Measurements from ENCODE around the gene SIGLEC7. TPM values are rescaled to one million over a fixed set of nuclear protein-coding genes. Genes with fewer than 3 reads are reported as not detected.

The SIGLEC7 gene
- total RNA-seq (2014; rRNA removed; shearing (Covaris generic)) (not detected in 2 replicates), polyA plus RNA-seq (2016; fragmentation: Nextera tagmentation; extraction: Ambion mirVana) (not detected in 2 replicates)

DNA sequence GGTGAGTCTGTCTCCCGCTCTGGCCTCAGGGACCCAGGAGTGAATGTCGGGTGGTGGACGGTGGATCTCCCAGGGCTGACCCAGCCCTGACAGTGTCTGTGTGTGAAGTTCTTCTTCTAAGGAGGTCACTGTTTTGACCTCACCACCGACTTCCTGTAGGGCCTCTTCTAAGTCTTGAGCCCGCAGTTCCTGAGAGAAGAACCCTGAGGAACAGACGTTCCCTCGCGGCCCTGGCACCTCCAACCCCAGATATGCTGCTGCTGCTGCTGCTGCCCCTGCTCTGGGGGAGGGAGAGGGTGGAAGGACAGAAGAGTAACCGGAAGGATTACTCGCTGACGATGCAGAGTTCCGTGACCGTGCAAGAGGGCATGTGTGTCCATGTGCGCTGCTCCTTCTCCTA lies at the start of gene SIGLEC7:
Gene SIGLEC7, plus strand, starts transcription at position 183 of the 400 bp plus-strand sequence. Its CDS starts 69 bp downstream, at position 252.
- Histone ChIP-seq H3K27ac (no peak within 1 kb of the TSS), H3K4me3 (no peak within 1 kb of the TSS), H3F3A (ENCODE audit: insufficient read depth) (no peaks in the 10 kb centered on the region), H2AFZ (no peak within 1 kb of the TSS), H4K20me1 (ENCODE audit: insufficient read depth) (no peaks in the 10 kb centered on the region), H3K4me2 (ENCODE audit: unreplicated experiment) (no peak within 1 kb of the TSS), H3K36me3 (ENCODE audit: low read depth) (no peaks in the 10 kb centered on the region), H3K79me2 (ENCODE audit: insufficient read depth) (no peaks in the 10 kb centered on the region), H3K9ac (no peak within 1 kb of the TSS), H3K9me2 (ENCODE audit: insufficient read depth) (no peaks in the 10 kb centered on the region), H3K4me1 (ENCODE audit: insufficient read depth) (no peaks in the 10 kb centered on the region), H3K9me3 (ENCODE audit: low read depth) (no peaks in the 10 kb centered on the region), H3K27me3 (replicated peaks; ENCODE audit: insufficient read depth) (peaks cover 19% of the 10 kb centered on the region)
- DNase-seq, result no peak
- TF ChIP-seq EZH2 (IDR thresholded peaks at IDR 0.05; ENCODE audit: insufficient read depth, poor library complexity, severe bottlenecking) (no peak), EZH2phosphoT487 (IDR thresholded peaks at IDR 0.05; ENCODE audit: insufficient read depth, low read depth) (no peak)
- 45 to 48% methylated on average over 14 of the region's 14 CpGs for WGBS, 2 experiments (ENCODE audit: low coverage in 1 of 2, low lambda C conversion rate in 2 of 2, missing lambda C conversion rate in 2 of 2)
- in situ Hi-C loops (cut with MboI), result no loop called here

DNA sequence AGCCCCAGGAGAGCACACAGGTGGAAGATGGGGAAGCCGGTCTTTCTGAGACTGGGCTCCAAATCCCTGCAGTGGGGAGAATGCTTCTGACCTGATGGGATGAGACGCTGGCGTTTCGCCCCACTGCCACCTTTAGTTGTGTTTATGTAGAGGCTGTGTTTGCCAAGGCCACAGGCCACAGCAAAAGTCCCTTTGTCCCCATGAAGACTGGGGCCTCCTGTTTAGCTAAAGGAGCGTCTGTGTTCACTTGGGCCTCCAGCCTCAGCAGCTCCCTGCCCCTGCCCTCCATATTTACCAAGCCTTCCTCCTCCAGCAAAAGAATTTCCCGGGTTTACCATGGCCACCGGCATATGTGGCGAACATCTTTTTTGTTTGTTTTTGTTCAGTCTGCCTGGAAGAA lies 49.0 kb upstream of the SIGLEC7 start:
- Histone ChIP-seq H3K9me3 (ENCODE audit: low read depth) (no peaks in the 10 kb centered on the region), H3K4me3 (no peak overlapping the region), H3K36me3 (ENCODE audit: low read depth) (no peaks in the 10 kb centered on the region), H3F3A (ENCODE audit: insufficient read depth) (no peaks in the 10 kb centered on the region), H3K27ac (no peak overlapping the region), H3K4me2 (ENCODE audit: unreplicated experiment) (no peak overlapping the region), H2AFZ (no peak overlapping the region), H3K9ac (no peak overlapping the region), H3K79me2 (ENCODE audit: insufficient read depth) (no peaks in the 10 kb centered on the region), H4K20me1 (ENCODE audit: insufficient read depth) (no peaks in the 10 kb centered on the region), H3K4me1 (ENCODE audit: insufficient read depth) (no peaks in the 10 kb centered on the region), H3K27me3 (replicated peaks; ENCODE audit: insufficient read depth) (no peaks in the 10 kb centered on the region), H3K9me2 (ENCODE audit: insufficient read depth) (no peaks in the 10 kb centered on the region)
- no peak for TF ChIP-seq EZH2 (IDR thresholded peaks at IDR 0.05; ENCODE audit: insufficient read depth, poor library complexity, severe bottlenecking)
- no peak for TF ChIP-seq EZH2phosphoT487 (IDR thresholded peaks at IDR 0.05; ENCODE audit: insufficient read depth, low read depth)
- 80 to 81% methylated on average over 8 of the region's 8 CpGs for WGBS, 2 experiments (ENCODE audit: low coverage in 1 of 2, low lambda C conversion rate in 2 of 2, missing lambda C conversion rate in 2 of 2)
- no peak for DNase-seq
- in situ Hi-C loops (cut with MboI), result no loop called here

DNA sequence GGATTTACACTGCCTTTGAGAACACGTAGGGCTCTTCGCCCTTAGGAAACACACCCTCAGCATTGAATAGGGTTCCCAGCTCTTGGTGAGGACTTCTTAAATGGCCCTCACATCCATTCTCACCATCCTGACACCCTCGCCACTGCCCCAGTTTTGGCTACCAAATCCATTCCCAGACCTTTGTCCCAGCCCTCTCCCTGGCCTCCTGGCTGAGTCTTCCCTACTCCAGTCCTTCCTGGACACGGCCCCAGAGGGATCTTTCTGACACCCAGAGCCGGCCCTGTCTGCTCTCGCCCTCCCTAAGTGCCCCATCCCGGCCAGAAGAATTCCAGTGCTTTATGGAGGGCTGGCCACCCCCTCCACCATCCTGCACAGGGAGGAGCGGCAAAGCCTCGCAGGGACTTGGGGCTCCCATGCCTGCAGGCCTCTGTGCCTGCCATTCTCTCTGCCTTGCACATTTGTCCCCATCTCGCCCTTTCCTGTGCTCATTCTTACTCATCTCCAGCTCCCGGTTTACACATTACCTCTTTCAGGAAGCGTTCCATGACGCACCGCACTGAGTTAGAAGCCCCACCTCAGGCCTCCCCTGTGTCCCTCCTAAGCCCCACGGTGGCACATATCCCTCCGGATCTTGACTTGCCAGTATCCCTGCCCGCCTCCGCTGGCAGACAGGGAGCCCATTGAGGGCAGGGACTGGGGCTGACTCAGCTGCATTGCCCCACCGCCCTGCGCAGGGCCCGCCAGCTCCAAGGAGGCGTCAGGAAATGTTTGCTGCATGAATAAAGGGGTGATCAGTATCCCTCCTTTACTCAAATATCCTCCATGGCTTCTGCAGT lies 48.4 kb upstream of the SIGLEC7 start:
- H3K36me3 ChIP-seq (ENCODE audit: low read depth), result no peaks in the 10 kb centered on the region
- in situ Hi-C loops (cut with MboI), result no loop called here
- H3K4me3 ChIP-seq, result no peak overlapping the region
- no peak for DNase-seq
- no peaks in the 10 kb centered on the region for H3K79me2 ChIP-seq (ENCODE audit: insufficient read depth)
- no peak overlapping the region for H3K9ac ChIP-seq
- 56 to 60% methylated on average over 22 of the region's 22 CpGs for whole genome bisulfite sequencing, 2 experiments (ENCODE audit: low coverage in 1 of 2, low lambda C conversion rate in 2 of 2, missing lambda C conversion rate in 2 of 2)
- H2AFZ ChIP-seq, result no peak overlapping the region
- no peaks in the 10 kb centered on the region for H3K27me3 ChIP-seq (replicated peaks; ENCODE audit: insufficient read depth)
- no peaks in the 10 kb centered on the region for H3K4me1 ChIP-seq (ENCODE audit: insufficient read depth)
- no peaks in the 10 kb centered on the region for H3K9me3 ChIP-seq (ENCODE audit: low read depth)
- no peak overlapping the region for H3K4me2 ChIP-seq (ENCODE audit: unreplicated experiment)
- no peaks in the 10 kb centered on the region for H3K9me2 ChIP-seq (ENCODE audit: insufficient read depth)
- no peaks in the 10 kb centered on the region for H4K20me1 ChIP-seq (ENCODE audit: insufficient read depth)
- no peaks in the 10 kb centered on the region for H3F3A ChIP-seq (ENCODE audit: insufficient read depth)
- no peak overlapping the region for H3K27ac ChIP-seq
- TF ChIP-seq EZH2phosphoT487 (IDR thresholded peaks at IDR 0.05; ENCODE audit: insufficient read depth, low read depth) (no peak), EZH2 (IDR thresholded peaks at IDR 0.05; ENCODE audit: insufficient read depth, poor library complexity, severe bottlenecking) (no peak)

DNA sequence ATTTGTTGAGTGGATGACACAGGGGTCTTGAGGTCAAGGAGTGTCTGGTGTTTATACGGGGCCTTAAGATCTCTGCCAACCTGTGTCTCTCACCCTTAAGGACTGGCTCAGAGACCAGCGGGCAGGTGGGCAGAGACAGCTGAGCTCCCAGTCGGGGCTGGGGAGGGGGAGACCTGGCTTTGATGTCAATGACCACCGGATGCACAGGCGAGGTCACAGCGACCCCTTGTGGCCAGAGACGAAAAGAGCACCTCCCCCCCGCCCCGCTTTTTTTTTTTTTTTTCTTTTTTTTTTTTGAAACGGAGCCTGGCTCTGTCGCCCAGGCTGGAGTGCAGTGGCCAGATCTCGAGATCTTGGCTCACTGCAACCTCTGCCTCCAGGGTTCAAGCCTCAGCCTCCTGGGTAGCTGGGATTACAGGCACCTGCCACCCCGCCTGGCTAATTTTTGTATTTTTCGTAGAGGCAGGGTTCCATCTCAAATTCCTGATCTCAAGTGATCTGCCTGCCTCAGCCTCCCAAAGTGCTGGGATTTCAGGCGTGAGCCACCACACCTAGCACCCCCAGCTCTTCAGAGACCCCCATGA lies 47.3 kb upstream of the SIGLEC7 start:
- Histone ChIP-seq H3K9me2 (ENCODE audit: insufficient read depth) (no peaks in the 10 kb centered on the region), H3K4me2 (ENCODE audit: unreplicated experiment) (no peak overlapping the region), H3K36me3 (ENCODE audit: low read depth) (no peaks in the 10 kb centered on the region), H3K27me3 (replicated peaks; ENCODE audit: insufficient read depth) (no peaks in the 10 kb centered on the region), H4K20me1 (ENCODE audit: insufficient read depth) (no peaks in the 10 kb centered on the region), H2AFZ (no peak overlapping the region), H3K9me3 (ENCODE audit: low read depth) (no peaks in the 10 kb centered on the region), H3K4me3 (no peak overlapping the region), H3K9ac (no peak overlapping the region), H3K4me1 (ENCODE audit: insufficient read depth) (no peaks in the 10 kb centered on the region), H3K79me2 (ENCODE audit: insufficient read depth) (no peaks in the 10 kb centered on the region), H3K27ac (no peak overlapping the region), H3F3A (ENCODE audit: insufficient read depth) (no peaks in the 10 kb centered on the region)
- DNase-seq, result peak; percentile 25
- TF ChIP-seq EZH2 (IDR thresholded peaks at IDR 0.05; ENCODE audit: insufficient read depth, poor library complexity, severe bottlenecking) (no peak), EZH2phosphoT487 (IDR thresholded peaks at IDR 0.05; ENCODE audit: insufficient read depth, low read depth) (no peak)
- 21 to 35% methylated on average over 9 to 15 of the region's 15 CpGs for WGBS, 2 experiments (ENCODE audit: low coverage in 1 of 2, low lambda C conversion rate in 2 of 2, missing lambda C conversion rate in 2 of 2)
- in situ Hi-C loops (cut with MboI), result no loop called here

Data from GM23248 (cell line).